ES-I3 (cell line): Measurements from ENCODE around the gene KCNN1.
"Not testable (repeated sequence)": the region's sequence is repeated elsewhere in the genome, so short reads cannot be mapped to it uniquely, and the experiment has no call there.

Source experiments
- H3K36me3 ChIP-seq: 2 replicates; pipeline ENCODE4 v1.6.1; 2013; ENCODE audit warnings: mild to moderate bottlenecking, low read length, control low read depth, moderate library complexity; ENCODE audit not compliant: insufficient read depth
- H3K4me1 ChIP-seq: 2 replicates; pipeline ENCODE4 v1.6.1; 2013; ENCODE audit warnings: mild to moderate bottlenecking, control low read depth, low read length; ENCODE audit not compliant: insufficient read depth
- H3K9ac ChIP-seq: 2 replicates; pipeline ENCODE4 v1.6.1; 2013; ENCODE audit warnings: low read depth, mild to moderate bottlenecking, low read length, moderate library complexity
- H3K9me3 ChIP-seq: 2 replicates; pipeline ENCODE4 v1.6.1; 2013; ENCODE audit warnings: mild to moderate bottlenecking, low read length, moderate library complexity; ENCODE audit not compliant: control insufficient read depth, insufficient read depth

Gene KCNN1

GRCh38 chr19:17972230-17972629, 5.3 kb downstream of the KCNN1 start:
- no peaks in the 10 kb centered on the region for H3K9me3 ChIP-seq
- H3K9ac ChIP-seq, result no peak overlapping the region
- H3K4me1 ChIP-seq, result no peaks in the 10 kb centered on the region; the same call in 1 of the 2 replicates
- 0 out of 2 replicates have a peak, but pooled peaks cover 2% of the 10 kb centered on the region for H3K36me3 ChIP-seq

GRCh38 chr19:17973759-17974158, 6.9 kb downstream of the KCNN1 start:
- H3K9ac ChIP-seq, result no peak overlapping the region
- 0 out of 2 replicates have a peak, but pooled peaks cover 2% of the 10 kb centered on the region for H3K36me3 ChIP-seq
- H3K9me3 ChIP-seq, result no peaks in the 10 kb centered on the region
- H3K4me1 ChIP-seq, result no peaks in the 10 kb centered on the region; the same call in 1 of the 2 replicates

- Histone ChIP-seq H3K4me1 (no peaks in the 10 kb centered on the region; the same call in 1 of the 2 replicates), H3K9me3 (no peaks in the 10 kb centered on the region), H3K36me3 (0 out of 2 replicates have a peak, but pooled peaks cover 2% of the 10 kb centered on the region), H3K9ac (no peak overlapping the region)
Measured at GRCh38 chr19:17974551-17974950, 7.6 kb downstream of the KCNN1 start.

- Histone ChIP-seq H3K4me1 (no peaks in the 10 kb centered on the region), H3K9ac (no peak overlapping the region), H3K36me3 (0 out of 2 replicates have a peak, but pooled peaks cover 2% of the 10 kb centered on the region), H3K9me3 (no peaks in the 10 kb centered on the region)
Measured at GRCh38 chr19:17975032-17975431, 8.1 kb downstream of the KCNN1 start.

GRCh38 chr19:17977021-17977420, 10.1 kb downstream of the KCNN1 start:
- 0 out of 2 replicates have a peak, but pooled peaks cover 2% of the 10 kb centered on the region for H3K36me3 ChIP-seq
- H3K9ac ChIP-seq, result no peak overlapping the region
- H3K4me1 ChIP-seq, result no peaks in the 10 kb centered on the region
- no peaks in the 10 kb centered on the region for H3K9me3 ChIP-seq

GRCh38 chr19:17977488-17977887, 10.6 kb downstream of the KCNN1 start:
- Histone ChIP-seq H3K4me1 (no peaks in the 10 kb centered on the region), H3K36me3 (0 out of 2 replicates have a peak, but pooled peaks cover 2% of the 10 kb centered on the region), H3K9ac (no peak overlapping the region)

GRCh38 chr19:17981611-17982010, 14.7 kb downstream of the KCNN1 start:
- H3K9me3 ChIP-seq, result no peaks in the 10 kb centered on the region
- no peaks in the 10 kb centered on the region; the same call in 1 of the 2 replicates for H3K4me1 ChIP-seq
- H3K9ac ChIP-seq, result no peak overlapping the region
- H3K36me3 ChIP-seq, result no peaks in the 10 kb centered on the region

More at GRCh38 chr19:17977488-17977887, 10.6 kb downstream of the KCNN1 start:
- no peaks in the 10 kb centered on the region for H3K9me3 ChIP-seq

GRCh38 chr19:17982430-17982829, 15.5 kb downstream of the KCNN1 start:
- Histone ChIP-seq H3K36me3 (no peaks in the 10 kb centered on the region), H3K9me3 (no peaks in the 10 kb centered on the region), H3K9ac (no peak overlapping the region), H3K4me1 (no peaks in the 10 kb centered on the region; the same call in 1 of the 2 replicates)

- H3K36me3 ChIP-seq, result no peaks in the 10 kb centered on the region
- H3K9ac ChIP-seq, result no peak overlapping the region
Measured at GRCh38 chr19:17985037-17985818, 18.3 kb downstream of the KCNN1 start.

GRCh38 chr19:17986569-17986968, 19.7 kb downstream of the KCNN1 start:
- H3K9ac ChIP-seq, H3K9me3 ChIP-seq, H3K36me3 ChIP-seq, H3K4me1 ChIP-seq: not testable (repeated sequence)

More at GRCh38 chr19:17985037-17985818, 18.3 kb downstream of the KCNN1 start:
- Histone ChIP-seq H3K4me1 (no peaks in the 10 kb centered on the region; the same call in 1 of the 2 replicates), H3K9me3 (no peaks in the 10 kb centered on the region)

- H3K9ac ChIP-seq, result no peak overlapping the region
- no peaks in the 10 kb centered on the region for H3K36me3 ChIP-seq
- H3K4me1 ChIP-seq, result no peaks in the 10 kb centered on the region; the same call in 1 of the 2 replicates
- H3K9me3 ChIP-seq, result no peaks in the 10 kb centered on the region
Measured at GRCh38 chr19:17988161-17988560, 21.3 kb downstream of the KCNN1 start.

GRCh38 chr19:17989425-17990094, 22.7 kb downstream of the KCNN1 start:
- H3K9ac ChIP-seq, result no peak overlapping the region
- no peaks in the 10 kb centered on the region for H3K36me3 ChIP-seq
- H3K9me3 ChIP-seq, result no peaks in the 10 kb centered on the region
- no peaks in the 10 kb centered on the region; the same call in 1 of the 2 replicates for H3K4me1 ChIP-seq

- H3K9ac ChIP-seq, result no peak overlapping the region
- H3K4me1 ChIP-seq, result no peaks in the 10 kb centered on the region
- H3K9me3 ChIP-seq, result no peaks in the 10 kb centered on the region
- H3K36me3 ChIP-seq, result no peaks in the 10 kb centered on the region
Measured at GRCh38 chr19:17993076-17993813, 26.3 kb downstream of the KCNN1 start.

- Histone ChIP-seq H3K4me1 (no peaks in the 10 kb centered on the region), H3K9ac (no peak overlapping the region), H3K9me3 (no peaks in the 10 kb centered on the region), H3K36me3 (no peaks in the 10 kb centered on the region)
Measured at GRCh38 chr19:17996826-17997316, 30.0 kb downstream of the KCNN1 start.
